Neural cell (in vitro differentiated cells): ENCODE results near the gene KRT86. TPM values are rescaled to one million over a fixed set of nuclear protein-coding genes. Genes with fewer than 3 reads are reported as not detected.

Source experiments
- H2AFZ ChIP-seq: fragments of 200-600, 300-800 bp; sonication (generic), shearing (Covaris generic); 2 replicates; pipeline ENCODE4 v1.6.0; 2014; ENCODE audit warnings: low read depth, mild to moderate bottlenecking, antibody characterized with exemption, low read length, moderate library complexity
- H3F3A ChIP-seq: fragments of 200-600 bp; shearing (Covaris generic); 2 replicates; pipeline ENCODE4 v1.6.1; 2016; ENCODE audit warnings: mild to moderate bottlenecking, moderate library complexity, mixed read lengths, antibody characterized with exemption, low read length; ENCODE audit not compliant: insufficient read depth, poor library complexity, severe bottlenecking
- H3K27ac ChIP-seq: fragments of 200-600, 300-800 bp; sonication (generic), shearing (Covaris generic); 2 replicates; pipeline ENCODE4 v1.5.1; 2014; ENCODE audit warnings: mild to moderate bottlenecking, low read length, moderate library complexity
- H3K27me3 ChIP-seq: fragments of 300-800, 200-600 bp; sonication (generic), shearing (Covaris generic); 2 replicates; pipeline ENCODE4 v1.6.0; 2014; ENCODE audit warnings: mild to moderate bottlenecking, low read depth, low read length, moderate library complexity; ENCODE audit not compliant: insufficient read depth
- H3K36me3 ChIP-seq: fragments of 300-800, 200-600 bp; sonication (generic), shearing (Covaris generic); 2 replicates; pipeline ENCODE4 v1.5.1; 2014; ENCODE audit warnings: mild to moderate bottlenecking, antibody characterized with exemption, low read length, moderate library complexity; ENCODE audit not compliant: insufficient read depth
- H3K4me2 ChIP-seq: fragments of 300-800, 200-600 bp; sonication (generic), shearing (Covaris generic); 2 replicates; pipeline ENCODE4 v1.6.0; 2014; ENCODE audit warnings: mild to moderate bottlenecking, low read length
- H3K4me3 ChIP-seq: fragments of 300-800, 200-600 bp; sonication (generic), shearing (Covaris generic); 2 replicates; pipeline ENCODE4 v1.5.1; 2014; ENCODE audit warnings: mild to moderate bottlenecking, low read length, moderate library complexity
- H3K79me2 ChIP-seq: fragments of 200-600 bp; shearing (Covaris generic); replicated peaks from 2 replicates; pipeline ENCODE4 v1.6.0; 2014; ENCODE audit warnings: mild to moderate bottlenecking, low read length, moderate library complexity; ENCODE audit not compliant: insufficient read depth
- H3K9ac ChIP-seq: fragments of 300-800, 200-600 bp; sonication (generic), shearing (Covaris generic); 2 replicates; pipeline ENCODE4 v1.6.1; 2016; ENCODE audit warnings: mild to moderate bottlenecking, low read length, mixed read lengths
- H3K9me2 ChIP-seq: fragments of 200-600 bp; shearing (Covaris generic); 2 replicates; pipeline ENCODE4 v1.6.1; 2016; ENCODE audit warnings: mild to moderate bottlenecking, low read length, mixed read lengths; ENCODE audit not compliant: insufficient read depth
- H3K9me3 ChIP-seq: fragments of 200-600, 300-800 bp; sonication (generic), shearing (Covaris generic); 2 replicates; pipeline ENCODE4 v1.6.1; 2016; ENCODE audit warnings: mild to moderate bottlenecking, mixed run types, low read length, moderate library complexity, mixed read lengths
- H4K20me1 ChIP-seq: fragments of 200-600 bp; shearing (Covaris generic); 2 replicates; pipeline ENCODE4 v1.6.1; 2016; ENCODE audit warnings: mild to moderate bottlenecking, mixed run types; ENCODE audit not compliant: insufficient read depth
- EP300 ChIP-seq: fragments of 450-650 bp; conservative IDR thresholded peaks from 2 replicates; pipeline ENCODE4 v1.6.1; 2014; ENCODE audit warnings: antibody characterized with exemption, mild to moderate bottlenecking, moderate library complexity; ENCODE audit not compliant: poor library complexity, severe bottlenecking
- EZH2 ChIP-seq: fragments of 200-600, 300-800 bp; shearing (Covaris generic), sonication (generic); IDR thresholded peaks from 2 replicates; pipeline ENCODE4 v1.6.1; 2014; ENCODE audit warnings: antibody characterized with exemption, low read length, borderline replicate concordance, mild to moderate bottlenecking; ENCODE audit not compliant: insufficient read depth, poor library complexity, severe bottlenecking
- MXI1 ChIP-seq: fragments of 450-650 bp; conservative IDR thresholded peaks from 2 replicates; pipeline ENCODE4 v1.6.1; 2014; ENCODE audit warnings: antibody characterized with exemption, mild to moderate bottlenecking; ENCODE audit not compliant: poor library complexity, severe bottlenecking
- POLR2AphosphoS5 ChIP-seq: IDR thresholded peaks from 2 replicates; pipeline ENCODE4 v1.6.1; 2012
- RAD21 ChIP-seq: fragments of 450-650 bp; conservative IDR thresholded peaks from 2 replicates; pipeline ENCODE4 v1.6.1; 2014; ENCODE audit warnings: antibody characterized with exemption, mild to moderate bottlenecking, moderate library complexity
- SMC3 ChIP-seq: fragments of 450-650 bp; conservative IDR thresholded peaks from 2 replicates; pipeline ENCODE4 v1.6.1; 2014; ENCODE audit warnings: antibody characterized with exemption, mild to moderate bottlenecking, moderate library complexity; ENCODE audit not compliant: poor library complexity
- TAF1 ChIP-seq: IDR thresholded peaks from 2 replicates; pipeline ENCODE4 v1.6.1; 2012; ENCODE audit warnings: low read depth
- polyA plus RNA-seq: library from polyadenylated mRNA; depleted of rRNA; stranded (reverse); fragments of >200 nt; gene quantifications from 2 replicates; pipeline ENCODE4 v1.2.3, GENCODE V29; 2014
- TF ChIP-seq, protein P1 (sequence below): fragments of 450-650 bp; IDR thresholded peaks from 2 replicates; pipeline ENCODE4 v1.5.1; 2014; ENCODE audit warnings: antibody characterized with exemption, mild to moderate bottlenecking, moderate library complexity; ENCODE audit not compliant: poor library complexity, severe bottlenecking
- TF ChIP-seq, protein P2 (sequence below): IDR thresholded peaks from 2 replicates; pipeline ENCODE4 v1.6.1; 2012; ENCODE audit warnings: borderline replicate concordance

The KRT86 gene
- polyA plus RNA-seq, 1 donor from 2014 or later: not detected

DNA sequence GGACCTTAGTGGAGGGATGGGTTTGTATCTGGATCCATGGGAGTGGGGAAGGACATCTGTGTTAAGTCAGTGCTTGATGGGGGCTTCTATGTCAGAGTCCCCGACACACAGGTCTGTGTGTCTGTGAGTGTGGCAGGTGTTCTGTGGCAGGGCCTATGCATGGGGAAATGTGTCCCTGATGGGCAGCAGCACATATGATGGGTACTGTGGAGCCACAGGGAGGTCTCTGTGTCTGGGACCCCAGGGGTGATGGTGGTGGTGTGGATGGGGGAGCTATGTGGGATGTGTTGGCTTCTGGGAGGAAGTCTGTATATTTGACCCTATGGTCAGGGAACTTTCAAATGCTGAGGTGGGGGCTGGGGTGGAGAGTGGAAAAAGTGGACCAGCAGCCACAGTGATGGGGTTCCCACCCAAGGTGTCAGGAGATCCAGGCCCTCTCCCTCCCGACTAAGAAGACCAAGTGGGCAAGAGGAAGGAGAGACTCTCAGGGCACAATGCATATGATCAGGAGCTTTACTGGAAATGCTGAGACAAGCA is 24.9 kb upstream of the KRT86 start:
- TF ChIP-seq, protein P1, sequence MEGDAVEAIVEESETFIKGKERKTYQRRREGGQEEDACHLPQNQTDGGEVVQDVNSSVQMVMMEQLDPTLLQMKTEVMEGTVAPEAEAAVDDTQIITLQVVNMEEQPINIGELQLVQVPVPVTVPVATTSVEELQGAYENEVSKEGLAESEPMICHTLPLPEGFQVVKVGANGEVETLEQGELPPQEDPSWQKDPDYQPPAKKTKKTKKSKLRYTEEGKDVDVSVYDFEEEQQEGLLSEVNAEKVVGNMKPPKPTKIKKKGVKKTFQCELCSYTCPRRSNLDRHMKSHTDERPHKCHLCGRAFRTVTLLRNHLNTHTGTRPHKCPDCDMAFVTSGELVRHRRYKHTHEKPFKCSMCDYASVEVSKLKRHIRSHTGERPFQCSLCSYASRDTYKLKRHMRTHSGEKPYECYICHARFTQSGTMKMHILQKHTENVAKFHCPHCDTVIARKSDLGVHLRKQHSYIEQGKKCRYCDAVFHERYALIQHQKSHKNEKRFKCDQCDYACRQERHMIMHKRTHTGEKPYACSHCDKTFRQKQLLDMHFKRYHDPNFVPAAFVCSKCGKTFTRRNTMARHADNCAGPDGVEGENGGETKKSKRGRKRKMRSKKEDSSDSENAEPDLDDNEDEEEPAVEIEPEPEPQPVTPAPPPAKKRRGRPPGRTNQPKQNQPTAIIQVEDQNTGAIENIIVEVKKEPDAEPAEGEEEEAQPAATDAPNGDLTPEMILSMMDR: no peak
- TF ChIP-seq EZH2 (no peak), POLR2AphosphoS5 (no peak), RAD21 (no peak), EP300 (no peak), SMC3 (no peak), TAF1 (no peak), MXI1 (no peak)
- TF ChIP-seq, protein P2, sequence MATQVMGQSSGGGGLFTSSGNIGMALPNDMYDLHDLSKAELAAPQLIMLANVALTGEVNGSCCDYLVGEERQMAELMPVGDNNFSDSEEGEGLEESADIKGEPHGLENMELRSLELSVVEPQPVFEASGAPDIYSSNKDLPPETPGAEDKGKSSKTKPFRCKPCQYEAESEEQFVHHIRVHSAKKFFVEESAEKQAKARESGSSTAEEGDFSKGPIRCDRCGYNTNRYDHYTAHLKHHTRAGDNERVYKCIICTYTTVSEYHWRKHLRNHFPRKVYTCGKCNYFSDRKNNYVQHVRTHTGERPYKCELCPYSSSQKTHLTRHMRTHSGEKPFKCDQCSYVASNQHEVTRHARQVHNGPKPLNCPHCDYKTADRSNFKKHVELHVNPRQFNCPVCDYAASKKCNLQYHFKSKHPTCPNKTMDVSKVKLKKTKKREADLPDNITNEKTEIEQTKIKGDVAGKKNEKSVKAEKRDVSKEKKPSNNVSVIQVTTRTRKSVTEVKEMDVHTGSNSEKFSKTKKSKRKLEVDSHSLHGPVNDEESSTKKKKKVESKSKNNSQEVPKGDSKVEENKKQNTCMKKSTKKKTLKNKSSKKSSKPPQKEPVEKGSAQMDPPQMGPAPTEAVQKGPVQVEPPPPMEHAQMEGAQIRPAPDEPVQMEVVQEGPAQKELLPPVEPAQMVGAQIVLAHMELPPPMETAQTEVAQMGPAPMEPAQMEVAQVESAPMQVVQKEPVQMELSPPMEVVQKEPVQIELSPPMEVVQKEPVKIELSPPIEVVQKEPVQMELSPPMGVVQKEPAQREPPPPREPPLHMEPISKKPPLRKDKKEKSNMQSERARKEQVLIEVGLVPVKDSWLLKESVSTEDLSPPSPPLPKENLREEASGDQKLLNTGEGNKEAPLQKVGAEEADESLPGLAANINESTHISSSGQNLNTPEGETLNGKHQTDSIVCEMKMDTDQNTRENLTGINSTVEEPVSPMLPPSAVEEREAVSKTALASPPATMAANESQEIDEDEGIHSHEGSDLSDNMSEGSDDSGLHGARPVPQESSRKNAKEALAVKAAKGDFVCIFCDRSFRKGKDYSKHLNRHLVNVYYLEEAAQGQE: no peak
- H3K27me3 ChIP-seq: peaks cover 20% of the 10 kb centered on the region
- no peak overlapping the region for H3K27ac ChIP-seq
- H3F3A ChIP-seq: no peaks in the 10 kb centered on the region
- H2AFZ ChIP-seq: no peak overlapping the region
- no peaks in the 10 kb centered on the region for H3K9me2 ChIP-seq
- no peaks in the 10 kb centered on the region for H3K79me2 ChIP-seq
- H3K9ac ChIP-seq: no peak overlapping the region
- H3K9me3 ChIP-seq: no peaks in the 10 kb centered on the region
- H3K4me3 ChIP-seq: no peak overlapping the region
- no peaks in the 10 kb centered on the region for H4K20me1 ChIP-seq
- no peaks in the 10 kb centered on the region for H3K36me3 ChIP-seq
- no peak overlapping the region for H3K4me2 ChIP-seq

DNA sequence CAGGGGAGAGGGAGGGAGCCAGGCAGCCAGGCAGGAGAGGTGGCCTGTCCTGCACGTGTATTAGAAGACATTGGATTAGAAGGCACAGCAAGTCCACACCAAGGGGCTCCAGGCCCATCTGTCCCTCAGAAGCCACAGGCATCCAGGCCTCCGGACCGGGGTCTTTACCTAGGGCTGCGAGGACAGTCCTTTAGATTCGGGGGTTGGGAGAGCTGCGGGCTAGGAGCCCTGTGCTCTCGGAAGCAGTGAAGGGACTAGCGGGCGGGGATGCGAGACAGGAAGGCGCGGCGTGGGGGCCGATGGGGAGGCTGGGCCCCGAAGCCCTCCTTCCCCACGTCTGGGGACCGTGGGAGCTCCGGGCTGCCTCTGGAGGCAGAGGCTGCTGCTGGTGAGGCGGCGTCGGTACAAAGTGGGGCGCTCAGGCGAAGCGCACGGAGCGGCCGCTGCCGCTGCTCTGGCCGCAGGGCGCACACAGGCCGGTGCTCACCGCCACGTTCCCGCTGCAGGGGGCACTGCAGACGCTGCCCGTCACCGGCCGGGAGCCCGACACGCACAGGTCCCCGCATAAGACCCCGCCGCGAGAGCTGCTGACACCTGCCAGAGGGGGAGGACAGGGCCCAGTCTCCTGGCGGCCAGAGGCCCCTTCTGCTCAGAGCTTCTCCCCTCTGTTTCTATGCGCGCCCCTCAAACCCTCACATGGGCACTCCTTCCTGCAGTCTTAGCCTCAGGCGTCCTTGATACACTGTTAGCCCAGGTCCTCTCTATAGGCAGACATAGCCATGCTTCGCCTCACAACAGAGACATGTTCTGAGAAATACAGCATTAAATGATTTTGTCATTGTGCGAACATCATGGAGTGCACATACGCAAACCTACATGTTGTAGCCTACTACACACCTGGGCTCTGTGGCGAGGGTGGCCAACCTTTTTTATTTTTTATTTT is 24.1 kb upstream of the KRT86 start:
- no peak overlapping the region for H3K4me2 ChIP-seq
- H3K4me3 ChIP-seq: no peak overlapping the region
- no peaks in the 10 kb centered on the region for H3K9me3 ChIP-seq
- H3K27ac ChIP-seq: no peak overlapping the region
- no peaks in the 10 kb centered on the region for H3K9me2 ChIP-seq
- no peaks in the 10 kb centered on the region for H4K20me1 ChIP-seq
- H3K79me2 ChIP-seq: no peaks in the 10 kb centered on the region
- TF ChIP-seq RAD21 (no peak), EZH2 (no peak), MXI1 (no peak), SMC3 (no peak), EP300 (no peak), TAF1 (no peak), POLR2AphosphoS5 (no peak)
- TF ChIP-seq, protein P2: no peak
- TF ChIP-seq, protein P1: no peak
- no peak overlapping the region for H3K9ac ChIP-seq
- H2AFZ ChIP-seq: no peak overlapping the region
- H3F3A ChIP-seq: no peaks in the 10 kb centered on the region
- H3K36me3 ChIP-seq: no peaks in the 10 kb centered on the region
- peaks cover 20% of the 10 kb centered on the region for H3K27me3 ChIP-seq
